ENCODE data around the gene TSSC4.
A peak's percentile ranks its signal among the peaks of the same experiment; 100 is the strongest.
"Not testable (repeated sequence)": the region's sequence is repeated elsewhere in the genome, so short reads cannot be mapped to it uniquely, and the experiment has no call there.

TSSC4 gene

DNA sequence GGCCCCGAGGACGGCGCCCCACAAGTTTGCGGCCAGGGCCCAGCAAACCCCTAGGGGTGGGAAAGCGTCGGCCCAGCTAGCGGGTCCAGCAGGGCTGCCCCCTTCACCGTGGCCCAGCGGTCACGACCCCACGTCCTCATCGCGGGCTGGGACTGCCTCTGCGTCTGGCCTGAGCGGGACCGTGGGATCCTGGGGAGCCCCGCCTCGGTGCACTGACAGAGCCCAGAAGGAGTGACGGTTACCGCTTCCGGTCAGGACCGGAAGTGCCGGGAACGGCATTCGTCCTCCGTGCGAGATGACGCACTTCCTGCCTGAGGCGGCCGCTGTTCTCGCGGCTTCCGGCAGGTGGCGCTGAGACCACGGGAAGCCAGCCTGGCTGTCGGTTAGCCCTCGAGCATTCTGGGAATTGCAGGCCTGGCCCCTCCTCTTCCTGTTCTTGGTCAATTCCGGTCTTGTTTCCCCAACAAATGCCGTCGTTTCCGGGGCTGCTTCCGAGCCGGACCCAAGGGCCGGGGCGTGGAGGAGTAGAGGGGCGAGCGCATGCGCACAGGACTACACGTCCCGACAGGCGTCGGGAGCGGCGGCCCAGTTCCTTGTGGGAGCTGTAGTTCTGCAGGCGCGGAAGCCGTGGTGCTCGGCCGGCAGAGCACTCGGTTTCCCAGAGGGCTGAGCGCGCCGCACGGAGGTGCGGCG lies at the start of gene TSSC4:
TSS of gene TSSC4 (plus strand) at position 682 of the 693 bp plus-strand sequence. CDS start 1,884 bp downstream, outside the sequence.
- peak; percentile 97 for DNase-seq

DNA sequence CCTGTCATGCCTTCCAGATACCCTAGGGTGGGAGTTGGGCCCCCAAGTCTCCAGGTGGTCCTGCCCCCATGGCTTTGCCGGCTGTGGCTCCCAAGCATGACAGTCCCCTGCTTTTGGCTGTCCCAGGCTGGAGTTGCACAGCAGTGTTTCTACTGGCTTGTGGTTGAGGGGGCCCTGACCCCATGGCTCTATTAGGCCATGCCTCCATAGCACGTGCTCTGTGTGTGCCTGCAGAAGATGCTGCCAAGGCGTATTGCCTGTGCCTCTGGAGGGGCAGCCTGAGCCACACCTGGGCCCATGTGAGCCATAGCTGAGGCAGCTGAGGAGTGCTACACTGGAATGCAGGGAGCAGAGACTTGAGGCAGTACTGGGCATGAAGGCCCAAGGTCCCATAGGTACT lies 48.8 kb upstream of the TSSC4 start:
- no peak for DNase-seq

DNA sequence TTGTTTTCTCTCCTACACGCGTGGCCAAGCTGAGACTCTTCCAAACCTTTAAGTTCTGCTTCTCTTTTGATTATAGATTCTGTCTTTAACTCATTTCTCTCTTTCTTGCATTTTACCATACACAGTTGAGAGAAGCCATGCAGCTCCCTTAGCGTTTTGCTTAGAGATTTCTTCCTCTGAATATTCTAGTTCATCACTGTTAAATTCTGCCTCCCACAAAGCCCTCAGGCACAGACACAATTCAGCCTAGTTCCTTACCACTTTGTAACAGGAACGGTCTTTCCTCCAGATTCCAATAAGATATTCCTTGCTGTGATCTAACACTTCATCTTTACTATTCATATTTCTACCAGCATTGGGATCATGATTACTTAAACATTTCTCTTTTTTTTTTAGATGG lies 48.1 kb upstream of the TSSC4 start:
- DNase-seq = no peak

DNA sequence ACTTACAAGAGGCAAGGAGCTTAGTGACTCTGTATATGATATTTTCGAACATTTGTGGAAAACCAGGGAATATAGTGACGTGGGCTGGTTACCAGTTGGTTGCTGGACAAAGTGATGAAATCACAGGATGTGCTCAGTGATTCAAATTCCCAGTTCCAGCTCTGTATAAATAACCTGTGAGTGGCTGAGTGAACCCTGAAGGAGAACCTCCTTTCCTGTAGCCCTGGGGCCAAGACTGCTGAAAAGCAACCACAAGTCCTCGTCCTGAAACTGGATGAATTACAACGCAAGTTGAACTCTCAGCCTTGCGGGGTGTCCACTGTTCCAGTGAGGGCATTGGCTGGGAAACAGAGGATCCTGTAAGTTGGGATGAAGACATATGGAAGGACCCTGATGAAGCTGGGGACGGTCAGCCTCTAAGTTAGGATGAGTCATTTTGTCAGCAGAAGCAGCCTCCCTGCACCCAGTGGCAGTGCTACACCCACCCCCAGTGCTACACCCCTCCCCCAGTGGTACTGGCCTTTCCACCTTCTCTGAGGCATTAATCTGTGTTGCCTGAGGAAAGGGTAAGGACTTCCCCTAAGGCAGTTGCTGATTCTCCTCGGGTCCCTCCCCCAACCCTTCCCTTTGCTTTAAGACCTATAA lies 45.4 kb upstream of the TSSC4 start:
- no peak for DNase-seq

DNA sequence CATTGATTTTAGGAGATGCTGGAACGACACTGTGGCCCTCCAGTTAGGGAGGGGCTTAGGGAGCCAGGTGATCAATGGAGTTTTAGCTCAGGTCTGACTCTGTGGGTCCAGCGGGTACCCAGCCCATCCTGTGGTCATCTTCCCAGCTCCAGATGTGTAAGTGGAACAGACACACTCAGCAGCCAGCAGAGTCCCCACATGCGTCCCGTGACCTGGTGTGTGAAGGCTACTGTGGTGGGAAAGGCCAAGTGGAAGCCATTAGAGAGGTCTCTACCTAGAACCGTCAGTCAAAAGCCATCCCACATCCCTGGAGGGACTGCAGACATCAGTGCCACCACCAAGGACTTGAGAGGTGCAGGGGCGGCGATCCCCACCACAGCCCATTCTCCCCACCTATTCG lies 43.3 kb upstream of the TSSC4 start:
- no peak for DNase-seq

DNA sequence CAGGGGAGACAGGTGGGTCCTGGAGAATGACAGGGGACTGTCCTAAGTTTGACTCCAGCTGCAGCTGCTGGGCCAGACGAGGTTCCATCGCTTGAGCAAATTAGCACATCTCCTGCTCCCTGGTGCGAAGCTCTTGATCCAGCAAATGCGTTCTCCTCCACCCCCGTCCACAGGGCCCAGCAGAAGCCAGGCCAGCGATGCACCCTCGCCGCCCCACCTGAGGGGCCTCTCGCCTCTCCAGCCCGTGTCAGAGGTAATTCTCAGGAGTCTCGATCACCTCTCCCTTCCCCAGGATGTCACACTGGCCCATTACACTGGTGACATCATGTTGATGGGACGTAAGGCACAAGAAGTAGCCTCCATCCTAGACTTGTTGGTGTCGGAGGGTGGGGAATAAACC lies 42.9 kb upstream of the TSSC4 start:
- DNase-seq = not testable (repeated sequence)

DNA sequence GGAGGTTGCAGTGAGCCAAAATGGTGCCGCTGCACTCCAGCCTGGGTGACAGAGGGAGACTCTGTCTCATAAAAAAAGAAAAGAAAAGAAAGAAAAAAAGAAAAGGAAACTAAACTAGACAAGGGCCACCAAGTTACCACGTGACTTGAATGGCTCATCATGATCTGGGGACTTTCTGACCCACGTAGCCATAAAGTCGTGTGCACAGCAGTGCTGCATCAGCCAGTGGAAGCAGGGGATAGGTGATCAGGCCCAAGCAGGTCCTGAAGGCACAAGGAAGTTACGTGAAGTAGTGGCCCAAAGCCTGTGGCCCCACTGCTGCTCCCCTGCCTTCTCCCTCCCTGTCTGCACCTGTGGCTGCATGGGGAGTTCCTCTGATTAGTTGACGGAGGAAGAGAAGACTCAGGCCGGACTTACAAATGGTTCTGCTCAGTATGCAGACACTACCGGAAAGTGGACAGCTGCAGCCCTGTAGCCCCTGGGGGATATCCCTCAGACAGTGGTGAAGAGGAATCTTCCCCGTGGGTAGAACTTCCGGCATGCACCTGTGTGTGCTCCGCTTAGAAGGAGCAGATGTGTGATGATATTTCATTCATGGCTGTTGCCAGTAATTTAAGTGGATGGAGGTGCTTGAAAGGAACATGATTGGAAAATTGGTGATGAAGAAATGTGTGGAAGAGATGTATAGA lies 41.7 kb upstream of the TSSC4 start:
- DNase-seq = no peak

DNA sequence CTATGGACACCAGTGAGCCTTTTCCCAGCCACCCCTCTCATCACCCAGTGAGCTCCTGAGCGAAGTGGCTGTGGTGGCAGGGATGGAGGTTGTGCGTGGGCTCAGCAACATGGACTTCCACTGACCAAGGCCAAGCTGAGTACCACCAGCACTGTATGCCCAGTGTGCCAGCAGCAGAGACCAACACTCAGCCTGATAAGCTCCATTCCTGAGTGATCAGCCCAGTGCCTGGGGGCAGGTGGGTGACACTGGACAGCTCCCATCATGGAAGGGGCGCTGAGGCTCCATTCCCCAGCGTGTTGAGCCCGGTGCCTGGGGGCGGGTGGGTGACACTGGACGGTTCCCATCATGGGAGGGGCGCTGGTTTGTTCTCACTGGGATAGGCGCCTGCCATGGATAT lies 41.0 kb upstream of the TSSC4 start:
- no peak for DNase-seq

DNA sequence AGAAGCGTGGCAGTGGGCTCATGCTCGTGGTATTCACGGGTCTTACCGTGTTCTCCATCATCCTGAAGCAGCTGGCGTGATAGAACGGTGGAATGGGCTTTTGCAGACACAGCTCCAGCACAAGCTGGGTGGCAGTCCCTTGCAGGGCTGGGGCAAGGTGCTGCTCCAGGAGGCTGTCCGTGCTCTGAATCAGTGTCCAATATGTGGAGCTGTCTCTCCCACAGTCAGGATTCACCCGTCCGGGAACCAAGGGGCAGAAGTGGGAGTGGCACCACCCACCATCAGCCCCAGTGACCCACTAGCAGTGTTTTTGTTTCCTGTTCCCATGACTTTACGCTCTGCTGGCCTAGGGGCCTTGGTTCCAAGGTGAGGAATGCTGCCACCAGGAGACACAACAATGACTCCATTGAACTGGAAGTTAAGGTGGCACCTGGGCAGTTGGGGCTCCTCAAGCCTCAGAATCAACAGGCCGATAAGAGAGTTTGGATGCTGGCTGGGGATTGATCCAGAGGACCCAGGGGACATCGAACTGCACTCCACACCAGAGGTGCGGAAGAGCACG lies 40.4 kb upstream of the TSSC4 start:
- no peak for DNase-seq

DNA sequence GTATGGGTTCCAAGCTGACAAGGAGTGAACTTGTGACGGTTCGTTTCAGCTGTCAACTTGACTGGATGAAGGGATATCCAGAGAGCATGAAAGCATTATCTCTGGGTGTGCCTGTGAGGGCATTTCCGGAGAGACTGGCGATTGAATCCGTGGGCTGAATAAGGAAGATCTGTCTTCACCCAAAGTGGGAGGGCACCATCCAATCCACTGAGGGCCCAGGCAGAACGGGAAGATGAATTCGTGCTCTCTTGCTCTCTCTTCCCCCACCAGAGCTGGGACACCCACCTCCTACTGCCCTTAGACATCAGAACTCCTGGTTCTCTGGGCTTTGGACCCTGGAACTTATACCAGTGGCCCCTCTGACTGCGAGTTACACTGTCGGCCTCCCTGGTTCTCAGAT lies 39.0 kb upstream of the TSSC4 start:
- no peak for DNase-seq

DNA sequence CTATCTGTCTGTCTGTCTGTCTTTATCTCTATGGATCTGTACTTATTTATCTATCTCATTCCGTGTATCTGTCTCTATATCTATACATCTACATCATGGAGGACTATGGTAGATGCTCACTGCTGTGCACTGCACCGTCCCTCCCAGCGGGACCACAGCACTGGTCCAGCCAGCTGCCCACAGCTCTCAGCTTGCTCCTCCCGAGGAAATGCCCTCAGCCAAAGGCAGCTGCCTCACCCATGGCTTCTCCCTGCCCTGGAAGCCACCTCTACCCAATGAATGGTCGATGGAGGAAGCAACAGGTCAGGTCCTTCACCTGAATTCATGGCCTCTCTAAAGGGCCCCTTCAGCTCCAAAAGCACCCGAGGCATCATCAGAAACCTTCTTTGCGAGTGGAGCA lies 38.1 kb upstream of the TSSC4 start:
- no peak for DNase-seq

DNA sequence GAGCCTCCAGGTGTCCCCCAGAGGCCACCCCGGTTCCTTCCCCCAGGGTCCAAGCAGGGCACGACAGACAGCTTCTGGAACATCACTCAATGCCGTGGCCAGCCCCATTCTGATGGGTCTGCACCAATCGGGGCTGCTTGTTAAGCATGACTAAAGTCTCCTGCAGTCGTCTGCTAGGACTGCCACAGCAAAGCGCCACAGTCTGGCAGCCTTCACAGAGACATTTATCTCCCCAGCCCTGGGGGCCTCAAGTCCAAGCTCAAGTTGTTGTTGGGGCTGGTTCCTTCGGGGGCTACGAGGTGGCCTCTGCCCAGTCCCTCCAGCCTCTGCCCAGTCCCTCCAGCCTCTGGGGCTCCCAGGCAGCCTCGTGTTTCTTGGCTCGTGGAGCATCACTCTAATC lies 37.4 kb upstream of the TSSC4 start:
- no peak for DNase-seq

DNA sequence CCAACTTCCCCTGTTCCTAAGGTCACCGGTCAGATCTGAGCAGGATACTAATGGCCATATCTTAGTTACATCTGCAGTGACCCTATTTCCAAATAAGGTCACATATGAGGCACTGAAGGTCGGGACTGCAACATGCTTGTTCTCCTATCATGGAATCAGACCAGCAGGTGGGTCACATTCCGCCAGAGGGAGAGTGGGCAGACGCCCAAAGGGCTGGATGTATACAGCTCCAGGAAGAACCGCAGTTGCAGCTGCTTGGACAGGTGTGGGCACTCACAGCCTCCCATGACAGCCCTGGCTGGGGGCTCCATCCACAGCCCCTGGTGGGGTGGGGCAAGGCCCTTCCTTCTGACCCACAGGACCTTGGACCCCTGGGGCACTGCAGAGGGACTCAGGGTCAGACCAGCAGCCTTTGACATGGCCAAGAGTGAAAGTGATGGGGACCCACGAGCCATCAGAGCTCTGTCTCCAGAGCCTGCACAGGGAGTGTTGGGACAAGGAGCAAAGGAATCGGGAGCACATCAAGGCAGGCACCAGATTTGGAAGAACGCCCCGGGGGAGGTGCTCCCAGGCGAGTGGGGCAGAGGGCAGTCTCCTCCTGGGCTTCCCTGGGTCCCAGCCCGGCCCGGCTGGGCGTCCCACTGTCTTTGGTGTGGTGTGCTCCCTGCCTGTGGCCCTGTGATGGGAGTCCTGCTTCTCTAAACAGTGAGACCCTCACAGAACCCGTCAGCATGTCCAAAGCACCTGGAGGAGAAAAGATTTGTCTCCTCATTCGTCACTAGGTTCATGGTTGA lies 36.8 kb upstream of the TSSC4 start:
- DNase-seq = no peak

DNA sequence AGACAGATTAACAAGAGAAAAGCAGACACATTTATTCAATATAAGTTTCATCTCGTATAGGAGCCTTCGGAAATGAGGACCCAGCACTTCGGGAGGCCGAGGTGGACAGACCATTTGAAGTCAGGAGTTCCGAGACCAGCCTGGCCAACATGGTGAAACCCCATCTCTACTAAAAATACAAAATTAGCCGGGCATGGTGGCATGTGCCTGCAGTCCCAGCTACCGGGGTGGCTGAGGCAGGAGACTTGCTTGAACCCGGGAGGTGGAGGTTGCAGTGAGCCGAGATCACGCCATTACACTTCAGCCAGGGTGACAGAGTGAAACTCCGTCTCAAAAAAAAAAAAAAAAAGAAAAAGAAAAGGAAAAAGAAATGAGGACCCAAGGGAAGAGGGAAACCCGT lies 36.2 kb upstream of the TSSC4 start:
- not testable (repeated sequence) for DNase-seq

DNA sequence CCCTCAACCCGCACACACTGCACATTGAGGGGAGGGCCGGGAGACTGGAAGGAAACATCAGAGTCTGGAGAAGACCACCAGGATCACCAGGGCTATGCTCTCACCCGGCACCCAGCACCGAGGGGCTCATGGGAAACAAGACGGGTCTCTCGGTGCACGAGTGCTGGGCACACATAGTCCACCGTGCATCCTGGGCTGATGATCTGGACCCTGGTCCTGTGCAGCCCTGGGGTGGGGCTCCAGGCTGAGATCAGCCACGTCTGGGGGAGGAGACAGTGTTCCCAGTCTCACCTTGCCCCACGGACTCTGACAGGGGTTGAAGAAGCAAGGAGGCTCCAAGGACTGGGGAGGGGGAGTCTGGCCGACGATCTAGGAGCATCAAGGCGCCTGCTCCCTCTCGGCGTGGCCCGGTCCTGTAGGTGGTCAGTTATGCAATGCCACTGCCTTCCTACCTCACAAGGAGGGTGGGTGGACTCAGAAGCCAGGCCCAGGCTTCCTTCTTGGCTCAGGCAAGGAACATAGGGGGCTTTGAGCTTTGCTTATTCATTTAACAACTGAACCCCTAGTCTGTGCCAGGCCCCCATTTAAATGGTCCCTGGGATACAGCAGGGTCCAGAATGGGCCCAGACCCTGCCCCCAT lies 34.9 kb upstream of the TSSC4 start:
- no peak for DNase-seq

DNA sequence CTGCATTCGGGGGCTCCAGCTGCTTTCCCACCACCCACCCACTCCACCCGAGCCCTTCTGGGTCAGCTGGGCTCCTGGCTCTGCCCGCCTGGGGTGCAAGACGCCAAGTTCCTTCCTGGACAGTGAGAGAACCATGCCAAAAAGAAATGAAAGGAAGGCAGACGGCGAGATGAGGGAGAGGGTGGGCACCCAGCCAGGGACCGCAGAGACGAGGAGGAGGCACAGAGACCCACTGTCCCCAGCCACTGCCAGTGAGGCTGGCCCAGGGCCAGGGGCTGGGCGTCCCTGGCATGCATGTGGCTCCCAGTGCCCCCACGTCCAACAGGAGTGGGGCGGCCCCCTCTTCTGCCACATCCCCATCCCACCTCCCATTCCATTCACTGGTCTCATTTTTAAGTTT lies 34.3 kb upstream of the TSSC4 start:
- DNase-seq = no peak

DNA sequence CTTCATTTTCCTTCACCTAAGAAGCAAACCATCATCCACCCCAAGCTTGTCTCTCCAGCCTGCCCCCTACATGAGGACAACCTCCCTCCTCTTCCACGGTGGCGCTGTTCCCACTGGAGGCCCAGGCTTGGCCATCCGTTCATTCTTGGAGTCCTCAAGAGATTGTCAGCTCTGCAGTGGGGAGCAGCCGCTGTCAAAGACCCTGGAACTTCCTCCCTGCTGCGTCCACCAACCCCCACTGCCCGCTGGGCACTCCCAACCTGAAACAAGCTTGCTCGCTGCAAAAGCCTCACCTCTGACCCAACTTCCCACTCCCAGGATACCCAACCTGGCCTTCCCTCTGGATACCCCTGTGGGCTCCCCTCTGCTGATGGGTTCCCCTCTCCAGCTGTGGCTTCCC lies 33.8 kb upstream of the TSSC4 start:
- no peak for DNase-seq

DNA sequence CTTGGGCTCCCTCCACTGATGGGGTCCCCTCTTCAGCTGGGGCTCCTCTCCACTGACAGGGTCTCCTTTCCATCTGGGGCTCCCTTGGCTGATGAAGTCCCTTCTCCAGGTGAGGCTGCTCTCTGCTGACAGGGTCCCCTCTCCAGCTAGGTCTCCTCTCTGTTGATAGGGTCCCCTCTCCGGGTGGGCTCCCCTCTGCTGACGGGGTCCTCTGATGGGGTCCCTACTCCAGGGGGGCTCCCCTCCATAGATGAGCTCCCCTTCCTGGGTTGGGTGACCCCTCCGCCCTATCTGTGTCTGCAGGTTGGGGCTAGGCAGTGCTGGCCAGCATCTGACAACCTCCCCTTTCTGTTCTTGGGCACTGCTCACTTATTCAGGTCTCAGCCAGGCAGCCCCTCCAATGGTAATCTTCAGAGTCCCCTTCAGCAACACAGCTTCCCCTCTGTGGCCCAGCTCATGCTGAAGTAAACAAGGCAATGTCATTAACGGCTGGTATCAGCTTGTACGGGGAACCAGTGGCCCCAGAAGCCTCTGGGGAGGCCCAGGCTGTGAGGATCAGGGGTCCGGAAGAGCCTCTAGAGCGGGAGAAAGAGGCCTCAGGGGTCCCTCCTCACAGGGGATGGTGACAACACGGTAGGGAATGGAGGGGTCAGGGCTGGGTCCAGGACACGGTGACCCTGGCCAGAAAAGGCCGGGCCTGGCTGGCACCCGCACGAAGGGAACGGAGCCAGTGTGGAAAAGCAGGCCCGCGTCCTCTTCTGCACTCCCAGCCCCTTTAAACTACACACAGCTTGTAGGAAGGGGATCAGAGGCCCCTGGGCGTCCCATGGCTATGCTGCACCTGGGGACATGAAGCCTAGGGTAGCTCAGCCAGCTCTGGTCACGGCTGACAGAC lies 33.0 kb upstream of the TSSC4 start:
- DNase-seq = no peak

DNA sequence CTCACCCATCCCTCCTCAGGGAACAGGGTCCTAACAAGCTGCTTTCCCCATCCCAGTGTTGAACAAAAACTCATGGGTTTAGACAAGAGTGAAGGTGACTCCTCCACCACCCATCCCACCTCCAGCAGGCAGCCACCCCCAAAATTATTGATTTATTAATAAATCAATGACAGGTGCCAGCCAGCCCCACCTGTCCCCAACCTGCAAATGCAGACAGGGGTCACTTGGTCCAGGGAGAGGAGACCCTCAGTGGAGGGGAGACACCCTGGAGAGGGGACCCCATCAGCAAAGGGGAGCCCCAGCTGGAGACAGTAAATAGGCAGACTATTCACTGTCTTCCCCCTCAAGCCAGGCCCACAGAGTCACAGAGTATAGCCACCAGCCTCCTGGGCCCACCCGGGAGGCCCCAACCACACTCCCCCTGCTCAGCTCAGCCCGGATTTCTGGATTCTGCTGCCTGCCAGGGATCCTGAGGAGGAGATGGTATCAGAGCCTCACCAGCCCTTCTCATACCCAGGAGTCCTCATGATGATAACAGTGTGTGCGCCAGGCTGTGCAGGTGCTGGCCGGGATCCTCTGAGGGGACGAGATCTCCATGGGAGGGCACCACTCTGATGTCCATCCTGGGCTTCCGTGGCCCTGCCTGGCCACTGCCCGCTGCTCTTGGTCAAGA lies 32.2 kb upstream of the TSSC4 start:
- no peak for DNase-seq

DNA sequence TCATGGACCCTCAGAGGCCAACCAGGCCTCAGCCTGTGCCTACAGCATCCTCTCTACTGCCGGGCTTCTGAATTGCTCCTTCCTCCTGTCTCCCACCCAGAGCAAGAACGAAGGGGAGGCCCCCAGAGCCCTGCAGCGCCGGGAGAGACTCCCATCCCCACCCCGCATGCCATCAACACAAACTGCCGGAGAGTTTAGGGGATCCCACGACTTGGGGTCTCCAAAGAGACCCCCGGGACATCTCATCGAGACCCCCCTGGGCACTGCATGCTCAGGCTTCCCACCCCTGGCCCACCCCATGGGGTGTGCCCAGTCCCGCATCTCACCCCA lies 31.7 kb upstream of the TSSC4 start:
- DNase-seq = no peak

DNA sequence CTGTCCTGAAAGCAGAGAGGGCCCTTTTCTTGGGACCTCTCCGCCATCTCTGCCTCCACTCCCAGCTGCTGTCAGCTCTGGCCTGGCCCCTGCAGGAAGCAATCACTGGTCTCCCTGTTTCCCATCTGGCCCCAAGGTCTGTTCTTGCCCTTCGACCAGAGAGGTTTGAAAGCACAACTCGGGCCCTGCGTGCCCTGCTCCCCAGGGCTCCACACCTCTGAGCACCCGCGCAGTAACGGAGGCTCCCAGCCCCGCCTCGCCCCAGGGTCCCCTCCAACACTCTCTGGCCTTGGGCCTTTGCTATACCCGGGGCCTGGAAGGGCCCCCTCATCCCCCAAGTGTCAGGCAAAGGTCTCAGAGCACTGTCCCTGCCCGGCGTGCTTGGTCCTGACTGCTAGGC lies 31.2 kb upstream of the TSSC4 start:
- no peak for DNase-seq
